Esophagus muscularis mucosa (tissue), 3 donors: Measurements from ENCODE around the gene BGLAP.

ENCODE experiments used
- CTCF ChIP-seq, 3 experiments: fragments of 200-600 bp in 2 of 3; fragments of 450-650 bp in 1 of 3; sonication (generic) in 2 of 3; IDR thresholded peaks; one replicate each; pipeline ENCODE4 v1.5.1; 2017 to 2019; ENCODE audit warnings: antibody characterized with exemption in 3 of 3, mild to moderate bottlenecking in 2 of 3, moderate library complexity in 1 of 3
- POLR2A ChIP-seq: fragments of 450-650 bp; IDR thresholded peaks from one replicate; pipeline ENCODE4 v1.6.1; 2017; ENCODE audit warnings: antibody characterized with exemption, moderate library complexity, mild to moderate bottlenecking, low read depth
- POLR2AphosphoS5 ChIP-seq, 2 donors: sonication (generic); formaldehyde crosslinking; IDR thresholded peaks; one replicate each; pipeline ENCODE4 v1.6.1; 2017; ENCODE audit warnings: antibody characterized with exemption in 2 of 2

GRCh38 chr1:156241311-156241811, 623 bp upstream of the BGLAP start:
- TF ChIP-seq CTCF (IDR thresholded peaks at IDR 0.05) (no peak), POLR2A (no peak), POLR2AphosphoS5 (IDR thresholded peaks at IDR 0.05) (no peak)
